ENCODE measurements around the gene LETM1.

- TF ChIP-seq NCOR1 (IDR thresholded peaks at IDR 0.05; ENCODE audit: borderline replicate concordance, low read length) (no peak), NKX3-1 (CRISPR knock-in tag; IDR thresholded peaks at IDR 0.05) (no peak), SMARCC2 (IDR thresholded peaks at IDR 0.05) (no peak), ZNF224 (CRISPR knock-in tag; IDR thresholded peaks at IDR 0.05) (no peak; the same call in 1 of the 2 replicates), ZNF691 (CRISPR knock-in tag; IDR thresholded peaks at IDR 0.05; ENCODE audit: borderline replicate concordance, low read depth) (no peak), SIN3B (IDR thresholded peaks at IDR 0.05; ENCODE audit: low read length) (no peak), IRF1 (CRISPR knock-in tag; IDR thresholded peaks at IDR 0.05; ENCODE audit: low read depth) (no peak)
- TF ChIP-seq, protein P1, sequence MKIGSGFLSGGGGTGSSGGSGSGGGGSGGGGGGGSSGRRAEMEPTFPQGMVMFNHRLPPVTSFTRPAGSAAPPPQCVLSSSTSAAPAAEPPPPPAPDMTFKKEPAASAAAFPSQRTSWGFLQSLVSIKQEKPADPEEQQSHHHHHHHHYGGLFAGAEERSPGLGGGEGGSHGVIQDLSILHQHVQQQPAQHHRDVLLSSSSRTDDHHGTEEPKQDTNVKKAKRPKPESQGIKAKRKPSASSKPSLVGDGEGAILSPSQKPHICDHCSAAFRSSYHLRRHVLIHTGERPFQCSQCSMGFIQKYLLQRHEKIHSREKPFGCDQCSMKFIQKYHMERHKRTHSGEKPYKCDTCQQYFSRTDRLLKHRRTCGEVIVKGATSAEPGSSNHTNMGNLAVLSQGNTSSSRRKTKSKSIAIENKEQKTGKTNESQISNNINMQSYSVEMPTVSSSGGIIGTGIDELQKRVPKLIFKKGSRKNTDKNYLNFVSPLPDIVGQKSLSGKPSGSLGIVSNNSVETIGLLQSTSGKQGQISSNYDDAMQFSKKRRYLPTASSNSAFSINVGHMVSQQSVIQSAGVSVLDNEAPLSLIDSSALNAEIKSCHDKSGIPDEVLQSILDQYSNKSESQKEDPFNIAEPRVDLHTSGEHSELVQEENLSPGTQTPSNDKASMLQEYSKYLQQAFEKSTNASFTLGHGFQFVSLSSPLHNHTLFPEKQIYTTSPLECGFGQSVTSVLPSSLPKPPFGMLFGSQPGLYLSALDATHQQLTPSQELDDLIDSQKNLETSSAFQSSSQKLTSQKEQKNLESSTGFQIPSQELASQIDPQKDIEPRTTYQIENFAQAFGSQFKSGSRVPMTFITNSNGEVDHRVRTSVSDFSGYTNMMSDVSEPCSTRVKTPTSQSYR (CRISPR knock-in tag; IDR thresholded peaks at IDR 0.05; ENCODE audit: borderline replicate concordance), result no peak
Measured at GRCh38 chr4:1792158-1792831, 63.7 kb downstream of the LETM1 start.
